HG02588 (cell line): ENCODE data around the gene GRAMD4.

Experiments
- ATAC-seq: cut with Tn5 transposase; IDR thresholded peaks from one replicate; pipeline ENCODE4 v1.9.1; 2021; ENCODE audit warnings: mild to moderate bottlenecking, moderate library complexity; ENCODE audit not compliant: unreplicated experiment

GRAMD4 gene

GRCh38 chr22:46582281-46582933 lies 37.8 kb upstream of the GRAMD4 start:
- ATAC-seq: no peak

- no peak for ATAC-seq
Observed at GRCh38 chr22:46583571-46583970, 36.6 kb upstream of the GRAMD4 start.

- ATAC-seq: no peak
Observed at GRCh38 chr22:46584081-46584921, 35.9 kb upstream of the GRAMD4 start.

- no peak for ATAC-seq
Observed at GRCh38 chr22:46585340-46586122, 34.7 kb upstream of the GRAMD4 start.

GRCh38 chr22:46586123-46586519 lies 34.1 kb upstream of the GRAMD4 start:
- no peak for ATAC-seq

GRCh38 chr22:46586531-46587011 lies 33.6 kb upstream of the GRAMD4 start:
- no peak for ATAC-seq

- ATAC-seq: no peak
Observed at GRCh38 chr22:46587061-46587460, 33.1 kb upstream of the GRAMD4 start.

- ATAC-seq: peak; percentile 47
Observed at GRCh38 chr22:46587492-46588278, 32.5 kb upstream of the GRAMD4 start.

GRCh38 chr22:46588279-46589140 lies 31.7 kb upstream of the GRAMD4 start:
- ATAC-seq: no peak

- no peak for ATAC-seq
Observed at GRCh38 chr22:46589141-46589748, 30.9 kb upstream of the GRAMD4 start.

- ATAC-seq: no peak
Observed at GRCh38 chr22:46589871-46590271, 30.3 kb upstream of the GRAMD4 start.

- no peak for ATAC-seq
Observed at GRCh38 chr22:46590334-46590733, 29.9 kb upstream of the GRAMD4 start.

GRCh38 chr22:46591930-46592329 lies 28.3 kb upstream of the GRAMD4 start:
- ATAC-seq: no peak

GRCh38 chr22:46592390-46592872 lies 27.8 kb upstream of the GRAMD4 start:
- ATAC-seq: no peak

- ATAC-seq: no peak
Observed at GRCh38 chr22:46593211-46593681, 26.9 kb upstream of the GRAMD4 start.

- no peak for ATAC-seq
Observed at GRCh38 chr22:46593996-46594946, 25.9 kb upstream of the GRAMD4 start.

- no peak for ATAC-seq
Observed at GRCh38 chr22:46594947-46595298, 25.3 kb upstream of the GRAMD4 start.

GRCh38 chr22:46595545-46595944 lies 24.6 kb upstream of the GRAMD4 start:
- ATAC-seq: no peak
